CD8-positive, alpha-beta memory T cell (primary cell): ENCODE results near the gene ARX. TPM values are rescaled to one million over a fixed set of nuclear protein-coding genes. Genes with fewer than 3 reads are reported as not detected.

Experiments used
- CTCF ChIA-PET: fragments of 350-600 bp; sonication (Branson Sonifier 250); formaldehyde crosslinking; loops from one replicate; lab custom pipeline; 2021; ENCODE audit warnings: antibody characterized with exemption; lab: Charles Lee
- POLR2A ChIA-PET: fragments of 350-600 bp; sonication (Branson Sonifier 250); formaldehyde crosslinking; loops from one replicate; lab custom pipeline; 2021; ENCODE audit warnings: antibody characterized with exemption; lab: Charles Lee
- DNase-seq, 5 donors: peaks; one replicate each; pipeline versions ENCODE4 v3.0.0 to v3.0.0-alpha.2; 2020 to 2022; ENCODE audit warnings: mixed read lengths in 1 of 5
- H3K27ac ChIP-seq: one replicate; pipeline ENCODE4 v1.7.0; 2013; ENCODE audit warnings: low read depth, mild to moderate bottlenecking, low read length, moderate library complexity
- H3K27me3 ChIP-seq: 2 replicates; pipeline ENCODE4 v1.7.0; 2013; ENCODE audit warnings: low read length, mild to moderate bottlenecking; ENCODE audit not compliant: insufficient read depth, poor library complexity, severe bottlenecking
- H3K36me3 ChIP-seq: 2 replicates; pipeline ENCODE4 v1.7.0; 2013; ENCODE audit warnings: mild to moderate bottlenecking, low read length, moderate library complexity; ENCODE audit not compliant: insufficient read depth
- H3K4me1 ChIP-seq: 2 replicates; pipeline ENCODE4 v1.7.0; 2013; ENCODE audit warnings: mild to moderate bottlenecking, low read length, moderate library complexity; ENCODE audit not compliant: insufficient read depth
- H3K4me3 ChIP-seq: 2 replicates; pipeline ENCODE4 v1.7.0; 2013; ENCODE audit warnings: mild to moderate bottlenecking, low read length
- H3K9me3 ChIP-seq: 2 replicates; pipeline ENCODE4 v1.7.0; 2013; ENCODE audit warnings: mild to moderate bottlenecking, low read length
- H3K27ac Mint-ChIP-seq, 8 donors: one replicate each; pipeline ENCODE4 v1.8.0; 2020 to 2021; ENCODE audit warnings: mixed read lengths in 8 of 8, mild to moderate bottlenecking in 6 of 8, inconsistent platforms in 3 of 8, moderate library complexity in 3 of 8
- H3K27me3 Mint-ChIP-seq, 2 donors: one replicate each; pipeline ENCODE4 v1.8.0; 2020 to 2021; ENCODE audit warnings: mixed read lengths in 2 of 2, mild to moderate bottlenecking in 1 of 2, moderate library complexity in 1 of 2
- H3K36me3 Mint-ChIP-seq, 3 donors: one replicate each; pipeline ENCODE4 v1.8.0; 2020 to 2021; ENCODE audit warnings: mixed read lengths in 3 of 3, inconsistent platforms in 1 of 3, mild to moderate bottlenecking in 1 of 3
- H3K4me1 Mint-ChIP-seq, 3 donors: one replicate each; pipeline ENCODE4 v1.8.0; 2020 to 2021; ENCODE audit warnings: mixed read lengths in 3 of 3, inconsistent platforms in 1 of 3, mild to moderate bottlenecking in 1 of 3
- H3K4me3 Mint-ChIP-seq, 7 donors: one replicate each; pipeline ENCODE4 v1.8.0; 2020 to 2021; ENCODE audit warnings: mixed read lengths in 7 of 7, mild to moderate bottlenecking in 6 of 7, moderate library complexity in 4 of 7, inconsistent platforms in 2 of 7
- H3K9me3 Mint-ChIP-seq, 5 donors: one replicate each; pipeline ENCODE4 v1.8.0; 2020 to 2022; ENCODE audit warnings: mixed read lengths in 5 of 5, mild to moderate bottlenecking in 3 of 5, moderate library complexity in 2 of 5, inconsistent platforms in 1 of 5
- polyA plus RNA-seq: library from polyadenylated mRNA; unstranded; fragments of 300-500 nt; fragmentation: Illumina TruSeq; gene quantifications from one replicate; pipeline ENCODE4 v1.2.3, GENCODE V29; 2021
- total RNA-seq, 2 experiments: library from RNA; stranded (reverse); gene quantifications; one replicate each; pipeline ENCODE4 v1.2.3, GENCODE V29; 2021

Gene ARX
- total and polyA plus RNA-seq, 3 experiments from 2014 or later, result not detected

- H3K9me3 ChIP-seq, result no peaks in the 10 kb centered on the region
- no peak overlapping the region for H3K27ac Mint-ChIP-seq
- no peaks in the 10 kb centered on the region for H3K4me1 ChIP-seq
- H3K27me3 ChIP-seq, result peaks cover 4% of the 10 kb centered on the region
- peak overlapping the region in 3 of 7 donors; percentile 8 to 70 (median 30) for H3K4me3 Mint-ChIP-seq
- peaks cover 38 to 62% of the 10 kb centered on the region in 2 donors for H3K27me3 Mint-ChIP-seq
- no peaks in the 10 kb centered on the region for H3K36me3 ChIP-seq
- H3K9me3 Mint-ChIP-seq, result peaks cover 0 to 5% (median 0%) of the 10 kb centered on the region in 5 donors
- DNase-seq, result no peak
- no peaks in the 10 kb centered on the region for H3K36me3 Mint-ChIP-seq
- ChIA-PET POLR2A (no interaction called here), CTCF (no interaction called here)
- no peak overlapping the region for H3K4me3 ChIP-seq
- peaks cover 11 to 36% (median 21%) of the 10 kb centered on the region in 3 donors for H3K4me1 Mint-ChIP-seq
- H3K27ac ChIP-seq, result no peak overlapping the region
Observed at GRCh38 chrX:25007059-25008053, 8.4 kb downstream of the ARX start.

- peaks cover 0 to 5% (median 0%) of the 10 kb centered on the region in 5 donors for H3K9me3 Mint-ChIP-seq
- Histone ChIP-seq H3K4me3 (no peak overlapping the region), H3K9me3 (no peaks in the 10 kb centered on the region), H3K36me3 (no peaks in the 10 kb centered on the region), H3K27ac (no peak overlapping the region), H3K4me1 (no peaks in the 10 kb centered on the region), H3K27me3 (peaks cover 4% of the 10 kb centered on the region)
- DNase-seq, result no peak
- H3K27me3 Mint-ChIP-seq, result peaks cover 34 to 59% of the 10 kb centered on the region in 2 donors
- CTCF ChIA-PET, result no interaction called here
- peak overlapping the region in 1 of 8 donors; percentile 46 for H3K27ac Mint-ChIP-seq
- POLR2A ChIA-PET, result no interaction called here
- peak overlapping the region in 2 of 7 donors; percentile 1 to 70 for H3K4me3 Mint-ChIP-seq
- peaks cover 11 to 32% (median 23%) of the 10 kb centered on the region in 3 donors for H3K4me1 Mint-ChIP-seq
- no peaks in the 10 kb centered on the region for H3K36me3 Mint-ChIP-seq
Observed at GRCh38 chrX:25006586-25007058, 9.1 kb downstream of the ARX start.

- CTCF ChIA-PET, result no interaction called here
- Mint-ChIP-seq H3K9me3 (peaks cover 0 to 5% (median 0%) of the 10 kb centered on the region in 5 donors), H3K36me3 (no peaks in the 10 kb centered on the region), H3K27ac (no peak overlapping the region), H3K4me1 (peaks cover 11 to 26% (median 25%) of the 10 kb centered on the region in 3 donors), H3K27me3 (peaks cover 40 to 53% of the 10 kb centered on the region in 2 donors), H3K4me3 (peak overlapping the region in 1 of 7 donors; percentile 34)
- no peaks in the 10 kb centered on the region for H3K9me3 ChIP-seq
- POLR2A ChIA-PET, result no interaction called here
- H3K27ac ChIP-seq, result no peak overlapping the region
- peaks cover 4% of the 10 kb centered on the region for H3K27me3 ChIP-seq
- H3K4me1 ChIP-seq, result no peaks in the 10 kb centered on the region
- DNase-seq, result no peak
- H3K4me3 ChIP-seq, result no peak overlapping the region
- no peaks in the 10 kb centered on the region for H3K36me3 ChIP-seq
Observed at GRCh38 chrX:25005382-25006185, 10.2 kb downstream of the ARX start.

GRCh38 chrX:25005034-25005381 lies 10.8 kb downstream of the ARX start:
- H3K27ac ChIP-seq, result no peak overlapping the region
- peaks cover 11 to 26% (median 25%) of the 10 kb centered on the region in 3 donors for H3K4me1 Mint-ChIP-seq
- H3K27me3 Mint-ChIP-seq, result peaks cover 42 to 48% of the 10 kb centered on the region in 2 donors
- no peak overlapping the region for H3K4me3 ChIP-seq
- H3K36me3 Mint-ChIP-seq, result no peaks in the 10 kb centered on the region
- no peak for DNase-seq
- no peak overlapping the region for H3K27ac Mint-ChIP-seq
- peaks cover 4% of the 10 kb centered on the region for H3K27me3 ChIP-seq
- no peaks in the 10 kb centered on the region for H3K9me3 ChIP-seq
- ChIA-PET POLR2A (no interaction called here), CTCF (no interaction called here)
- no peaks in the 10 kb centered on the region for H3K4me1 ChIP-seq
- no peaks in the 10 kb centered on the region for H3K36me3 ChIP-seq
- peaks cover 0 to 5% (median 0%) of the 10 kb centered on the region in 5 donors for H3K9me3 Mint-ChIP-seq
- no peak overlapping the region for H3K4me3 Mint-ChIP-seq

- H3K36me3 Mint-ChIP-seq, result no peaks in the 10 kb centered on the region
- Histone ChIP-seq H3K9me3 (no peaks in the 10 kb centered on the region), H3K27ac (no peak overlapping the region), H3K27me3 (peaks cover 4% of the 10 kb centered on the region), H3K4me3 (no peak overlapping the region), H3K36me3 (no peaks in the 10 kb centered on the region), H3K4me1 (no peaks in the 10 kb centered on the region)
- no peak overlapping the region for H3K27ac Mint-ChIP-seq
- H3K9me3 Mint-ChIP-seq, result peaks cover 0 to 5% (median 0%) of the 10 kb centered on the region in 5 donors
- ChIA-PET POLR2A (no interaction called here), CTCF (no interaction called here)
- no peak overlapping the region for H3K4me3 Mint-ChIP-seq
- DNase-seq, result no peak
- H3K4me1 Mint-ChIP-seq, result peaks cover 11 to 26% (median 25%) of the 10 kb centered on the region in 3 donors
- peaks cover 42 to 44% of the 10 kb centered on the region in 2 donors for H3K27me3 Mint-ChIP-seq
Observed at GRCh38 chrX:25004485-25005032, 11.2 kb downstream of the ARX start.

- Histone ChIP-seq H3K4me3 (no peak overlapping the region), H3K36me3 (no peaks in the 10 kb centered on the region), H3K27me3 (peaks cover 4% of the 10 kb centered on the region), H3K4me1 (no peaks in the 10 kb centered on the region), H3K9me3 (no peaks in the 10 kb centered on the region), H3K27ac (no peak overlapping the region)
- ChIA-PET POLR2A (no interaction called here), CTCF (no interaction called here)
- Mint-ChIP-seq H3K27me3 (peaks cover 39 to 42% of the 10 kb centered on the region in 2 donors), H3K4me3 (peak overlapping the region in 2 of 7 donors; percentile 23 to 81), H3K9me3 (peaks cover 0 to 5% (median 0%) of the 10 kb centered on the region in 5 donors), H3K27ac (no peak overlapping the region), H3K36me3 (no peaks in the 10 kb centered on the region), H3K4me1 (peaks cover 11 to 26% (median 25%) of the 10 kb centered on the region in 3 donors)
- no peak for DNase-seq
Observed at GRCh38 chrX:25004040-25004439, 11.7 kb downstream of the ARX start.

- CTCF ChIA-PET, result no interaction called here
- POLR2A ChIA-PET, result no interaction called here
- Histone ChIP-seq H3K27ac (no peak overlapping the region), H3K36me3 (no peaks in the 10 kb centered on the region), H3K4me1 (no peaks in the 10 kb centered on the region), H3K9me3 (no peaks in the 10 kb centered on the region), H3K27me3 (peaks cover 4% of the 10 kb centered on the region), H3K4me3 (no peak overlapping the region)
- Mint-ChIP-seq H3K27me3 (peaks cover 36 to 39% of the 10 kb centered on the region in 2 donors), H3K27ac (no peak overlapping the region), H3K4me3 (peak overlapping the region in 4 of 7 donors; percentile 50 to 80 (median 56)), H3K36me3 (no peaks in the 10 kb centered on the region), H3K9me3 (peaks cover 0 to 5% (median 0%) of the 10 kb centered on the region in 5 donors), H3K4me1 (peaks cover 11 to 26% (median 25%) of the 10 kb centered on the region in 3 donors)
- DNase-seq, result no peak
Observed at GRCh38 chrX:25003066-25003849, 12.5 kb downstream of the ARX start.
